GM18870 (cell line): ENCODE data around the gene CPLANE2.

Experiments
- ATAC-seq: cut with Tn5 transposase; IDR thresholded peaks from one replicate; pipeline ENCODE4 v1.9.1; 2021; ENCODE audit warnings: moderate library complexity; ENCODE audit not compliant: unreplicated experiment

CPLANE2 gene

DNA sequence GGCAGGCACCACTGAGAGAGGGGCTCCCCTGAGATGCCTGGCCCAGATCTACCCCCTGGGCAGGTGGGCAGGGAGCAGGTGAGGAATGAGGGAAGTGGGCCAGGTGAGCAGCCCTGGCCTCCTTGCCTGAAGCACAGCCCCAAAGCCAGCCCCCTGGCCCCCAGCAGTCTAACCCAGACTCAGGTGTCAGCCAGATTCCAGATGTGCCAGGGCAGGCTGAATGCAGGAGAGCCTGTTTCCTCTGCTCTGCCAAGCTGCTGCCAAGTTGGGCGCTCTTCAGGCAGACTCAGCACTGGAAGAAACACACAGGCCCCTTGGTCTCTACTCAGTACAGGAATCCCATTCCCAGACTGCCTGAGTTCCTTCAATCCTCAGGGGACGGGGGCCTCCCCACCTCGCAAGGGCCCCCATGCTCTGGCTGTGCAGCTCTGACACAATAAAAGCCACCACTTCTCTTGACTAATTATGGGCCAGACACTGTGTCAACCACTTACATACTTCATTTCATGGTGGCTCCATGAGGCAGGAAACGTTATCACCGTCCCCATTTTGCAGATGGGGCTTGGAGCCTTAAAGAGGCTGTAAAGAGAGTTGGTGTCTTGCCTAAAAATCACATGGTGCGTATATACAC lies 45.0 kb downstream of the CPLANE2 start:
- no peak for ATAC-seq

DNA sequence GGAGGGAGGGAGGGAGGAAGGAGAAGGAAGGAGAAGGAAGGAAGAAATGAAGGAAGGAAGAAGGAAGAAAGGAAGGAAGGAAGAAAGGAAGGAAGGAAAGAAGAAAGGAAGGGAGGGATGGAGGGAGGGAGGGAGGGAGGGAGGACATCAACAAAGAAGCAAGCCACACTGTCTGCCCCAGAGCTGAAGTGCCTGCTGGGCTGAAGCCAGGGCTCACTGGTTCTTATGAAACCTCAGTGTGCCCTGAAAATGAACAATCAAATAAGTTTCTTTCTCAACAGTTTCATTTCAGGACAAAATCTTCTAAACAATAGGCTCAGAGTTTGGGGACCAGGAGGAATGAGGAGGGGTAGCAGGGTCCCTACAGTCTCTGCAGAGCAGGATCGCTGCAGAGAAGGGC lies 45.7 kb downstream of the CPLANE2 start:
- no peak for ATAC-seq

DNA sequence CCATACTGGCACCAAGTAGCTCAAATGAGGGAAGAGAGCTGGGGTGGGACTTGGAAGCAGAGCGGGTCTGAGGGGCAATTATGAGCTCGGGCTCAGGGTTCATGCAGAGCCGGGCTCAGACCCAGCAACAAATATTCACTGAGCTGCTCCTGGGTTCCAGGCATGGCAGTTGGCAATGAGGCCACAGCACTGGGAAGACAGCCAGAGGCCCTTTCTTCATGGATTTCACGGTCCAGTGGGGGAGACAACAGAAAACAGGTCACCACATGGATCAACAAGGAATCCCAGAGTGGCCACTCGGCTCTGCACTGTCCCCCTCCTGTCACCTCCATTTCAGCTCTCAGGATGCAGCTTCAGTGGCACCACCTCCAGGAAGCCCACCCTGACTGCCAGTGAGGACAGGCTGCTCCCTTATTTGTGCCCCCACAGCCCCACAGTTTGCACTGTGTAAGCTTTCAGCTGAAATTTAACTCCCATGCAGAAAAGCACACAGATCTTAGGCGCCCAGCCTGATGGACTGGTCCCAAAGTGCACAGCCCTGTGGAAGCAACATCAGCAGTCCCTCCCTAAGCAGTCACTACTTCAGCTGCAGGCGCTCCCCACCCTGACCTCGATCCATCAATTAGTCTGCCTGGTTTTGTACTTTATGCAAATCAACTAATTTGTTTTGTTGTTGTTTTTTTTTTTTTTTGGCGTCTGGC lies 46.9 kb downstream of the CPLANE2 start:
- no peak for ATAC-seq

DNA sequence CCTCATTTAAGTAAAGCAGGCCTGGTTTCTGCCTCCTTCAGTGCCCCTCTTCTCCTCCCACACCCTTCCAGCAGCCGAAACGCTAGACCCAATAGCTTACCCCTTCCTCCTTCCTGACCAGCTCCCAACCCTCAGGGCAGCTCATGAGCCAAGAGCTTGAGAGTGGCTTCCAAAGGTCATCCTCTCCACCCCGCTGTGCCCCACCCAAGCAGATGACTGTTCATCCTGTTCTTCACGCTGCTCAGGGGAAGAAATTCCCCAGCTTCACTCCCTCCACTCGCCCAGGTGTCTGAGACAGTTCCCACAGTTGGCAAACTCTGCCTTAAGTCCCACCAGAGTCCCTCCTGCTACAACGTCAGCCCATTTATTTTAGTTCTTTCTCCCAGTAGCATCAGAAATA lies 48.0 kb downstream of the CPLANE2 start:
- no peak for ATAC-seq

DNA sequence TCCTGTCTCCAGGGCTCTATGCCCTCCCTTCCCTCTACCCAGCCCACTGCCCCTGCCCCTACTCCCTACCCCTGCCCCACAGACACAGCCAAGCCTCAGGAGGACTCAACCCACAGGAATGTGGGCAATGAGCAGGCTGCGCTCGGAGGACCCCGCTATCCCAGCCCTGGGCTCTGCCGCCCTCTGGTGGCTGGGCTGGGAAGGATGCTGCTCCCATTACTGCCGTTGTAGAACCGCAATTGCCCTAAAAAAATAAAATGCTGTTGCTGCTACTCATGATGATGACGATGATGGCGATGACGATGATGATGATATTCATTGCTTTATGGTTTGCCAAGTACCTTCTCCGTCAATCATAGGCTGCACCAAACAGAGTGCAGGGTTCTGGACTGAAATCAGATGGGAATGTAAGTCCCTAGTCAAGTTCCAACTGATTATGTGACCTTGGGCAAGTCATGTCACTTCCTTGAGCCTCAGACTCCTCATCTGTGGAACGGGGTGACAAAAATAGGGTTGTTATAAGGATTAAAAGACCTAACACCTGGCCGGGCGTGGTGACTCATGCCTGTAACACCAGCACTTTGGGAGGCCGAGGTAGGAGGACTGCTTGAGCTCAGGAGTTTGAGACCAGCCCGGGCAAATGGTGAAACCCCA lies 49.1 kb downstream of the CPLANE2 start:
- no peak for ATAC-seq

DNA sequence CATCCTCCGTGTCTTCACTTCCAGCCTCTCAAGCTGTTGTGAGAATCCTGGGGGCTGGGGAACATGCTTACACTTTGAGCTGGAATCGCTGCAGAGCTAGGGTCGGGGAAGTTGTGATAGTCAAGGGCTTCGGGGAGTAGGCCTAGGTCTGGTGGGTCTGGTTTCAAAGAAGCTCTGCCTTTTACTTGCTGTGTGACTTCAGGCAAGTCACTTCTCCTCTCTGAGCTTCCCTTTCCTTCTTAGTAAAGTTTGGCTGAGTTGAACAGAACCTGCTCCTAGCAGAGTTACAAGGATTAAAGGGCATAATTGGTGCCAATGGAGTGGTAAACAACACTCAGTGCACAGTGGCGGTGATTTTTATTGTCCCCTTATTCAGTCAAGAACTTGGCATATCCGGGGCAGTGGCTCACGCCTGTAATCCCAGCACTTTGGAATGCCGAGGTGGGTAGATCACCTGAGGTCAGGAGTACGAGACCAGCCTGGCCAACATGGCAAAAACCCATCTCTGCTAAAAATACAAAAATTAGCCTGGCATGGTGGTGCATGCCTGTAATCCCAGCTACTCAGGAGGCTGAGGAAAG lies 50.2 kb downstream of the CPLANE2 start:
- no peak for ATAC-seq

DNA sequence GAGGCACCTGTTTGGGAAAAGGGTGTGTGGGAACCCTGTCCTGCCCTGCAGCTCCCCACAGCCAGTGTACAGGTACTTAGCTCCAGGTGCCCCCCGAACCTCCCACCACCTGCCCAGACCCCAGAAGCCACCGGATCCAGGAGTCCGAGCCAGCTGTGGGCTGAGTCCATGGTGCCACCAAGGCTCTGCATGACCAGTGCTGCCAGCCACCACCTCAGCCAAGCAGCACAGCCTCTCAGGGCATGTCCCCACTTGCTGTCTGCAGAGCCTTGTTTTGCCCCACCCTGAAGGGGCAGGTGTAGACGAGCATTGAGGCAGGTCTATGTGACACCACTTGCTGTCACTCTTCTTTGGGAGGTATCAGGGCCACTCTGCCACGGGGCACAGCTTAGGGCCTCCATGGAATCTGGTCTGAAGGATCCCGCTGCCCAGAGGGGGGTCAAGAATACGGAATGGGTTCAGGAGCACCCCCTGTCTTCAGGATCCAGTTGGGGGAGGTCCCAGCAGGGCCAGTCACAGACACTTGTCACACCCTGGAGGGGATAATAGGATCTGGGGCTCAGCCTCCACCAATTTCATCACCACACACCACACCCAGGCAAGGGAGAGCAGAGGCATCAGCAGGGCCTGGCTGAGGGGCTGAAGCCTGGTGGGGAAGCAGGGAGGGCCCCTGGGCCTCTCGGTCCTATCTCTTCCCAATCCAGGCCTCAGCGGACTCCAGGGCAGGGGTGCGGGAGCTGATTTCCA lies 52.3 kb downstream of the CPLANE2 start:
- no peak for ATAC-seq

DNA sequence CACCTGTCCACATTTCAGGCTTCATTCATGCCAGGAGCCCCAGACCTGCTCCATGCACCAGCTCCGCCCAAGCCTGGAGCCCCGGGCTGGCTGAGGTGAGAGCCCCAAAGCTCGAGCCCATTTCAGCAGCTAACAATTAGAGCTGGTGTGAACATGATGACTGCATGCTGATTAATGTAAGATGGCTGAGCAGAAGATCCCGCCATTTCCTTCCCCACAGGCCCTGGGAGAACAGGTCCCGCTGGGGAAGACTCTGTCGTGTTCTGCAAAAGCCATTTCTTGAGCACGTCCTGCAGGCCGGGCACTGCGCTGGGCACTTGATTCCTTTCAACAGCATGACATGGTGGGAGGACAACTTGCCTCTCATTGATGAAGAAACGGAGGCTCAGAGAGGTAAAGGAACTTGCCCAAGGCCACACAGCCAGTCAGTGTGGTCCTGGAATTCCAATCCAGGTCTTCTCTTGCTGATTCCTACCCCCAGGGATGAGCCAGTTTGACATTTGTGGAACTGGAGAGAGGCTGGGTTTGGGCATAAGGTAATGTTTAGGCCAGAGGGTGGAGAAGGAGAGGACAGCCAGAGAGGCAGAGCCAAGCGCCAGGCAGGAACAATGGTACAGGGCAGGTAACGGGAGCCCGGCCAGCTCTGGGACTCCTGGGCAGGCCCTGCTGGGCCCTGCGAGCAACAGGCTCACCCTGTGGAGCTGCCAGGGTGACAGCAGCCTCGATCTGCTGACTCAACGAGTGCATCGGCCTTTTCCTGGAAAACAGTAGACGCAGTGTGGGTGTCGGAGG lies 53.0 kb downstream of the CPLANE2 start:
- ATAC-seq = no peak

DNA sequence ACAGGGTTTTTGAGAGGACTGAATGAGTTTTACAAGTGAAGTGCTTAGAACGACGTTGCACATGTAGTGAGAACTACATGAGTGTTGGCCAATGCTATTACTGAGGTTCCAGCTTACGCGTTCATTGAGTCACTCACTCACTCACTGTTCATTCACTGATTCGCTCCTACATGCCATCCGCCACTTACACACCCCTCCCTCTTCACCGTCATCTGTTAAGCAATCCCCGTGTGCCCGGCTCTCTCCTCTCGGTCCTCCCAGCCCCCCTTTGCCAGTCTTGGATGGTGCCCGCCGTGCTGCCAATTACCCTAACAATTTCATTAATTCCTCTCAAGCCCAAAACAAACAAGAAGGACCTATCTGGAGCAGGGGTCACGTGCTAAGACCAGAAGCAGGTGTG lies 53.8 kb downstream of the CPLANE2 start:
- no peak for ATAC-seq

DNA sequence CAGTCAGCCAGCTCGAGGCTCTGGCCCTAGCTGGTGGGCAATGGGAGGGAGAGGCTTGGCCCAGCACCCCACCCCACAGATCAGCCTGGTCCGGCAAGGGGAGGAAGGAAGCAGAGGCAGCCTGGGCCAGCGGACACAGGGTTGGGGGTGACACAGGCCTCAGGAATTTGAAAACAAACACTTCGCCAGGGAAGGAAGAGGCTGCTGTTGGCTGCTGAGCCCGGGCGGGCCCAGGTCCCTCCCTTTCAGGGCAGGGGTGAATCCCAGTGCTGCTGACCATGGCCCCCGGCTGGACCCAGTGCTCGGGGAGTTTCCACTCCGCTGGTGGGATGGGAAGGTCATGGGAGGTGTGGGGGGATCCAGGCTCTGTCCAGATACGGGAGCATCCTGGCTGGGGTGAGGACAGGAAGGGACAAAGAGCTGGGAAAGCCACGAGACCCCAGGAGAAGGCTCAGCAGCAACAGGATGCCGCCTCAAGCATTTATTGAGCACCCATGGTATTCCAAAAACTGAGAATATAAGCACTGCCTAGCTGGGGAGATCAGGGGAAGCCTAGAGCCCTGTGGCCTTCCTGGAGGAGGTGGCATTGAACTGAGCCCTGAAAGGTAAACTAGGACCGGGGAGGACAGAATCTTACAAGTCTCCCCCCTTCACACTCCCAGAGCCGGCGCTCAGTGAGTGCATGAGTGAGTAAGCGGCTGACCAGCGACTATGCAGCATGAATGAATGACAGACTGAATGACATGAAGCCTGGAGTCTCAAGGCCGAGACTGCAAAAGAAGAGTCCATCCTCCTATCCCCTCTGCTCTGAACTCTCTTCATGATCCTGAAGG lies 54.9 kb downstream of the CPLANE2 start:
- ATAC-seq = no peak
